Heart right ventricle (tissue), 16 donors: ENCODE data around the gene SETD3. TPM values are rescaled to one million over a fixed set of nuclear protein-coding genes. Genes with fewer than 3 reads are reported as not detected.

Experiments
- ATAC-seq, 8 donors: fragments of 200-7000 bp; cut with Tn5 transposase; one replicate each; pipeline ENCODE4 v1.9.1; 2020; ENCODE audit warnings: mild to moderate bottlenecking in 8 of 8, moderate library complexity in 8 of 8, moderate number of reproducible peaks in 1 of 8
- DNase-seq, 2 donors: peaks; one replicate each; pipeline ENCODE4 v3.0.0-alpha.2; 2020
- H3K27ac ChIP-seq, 10 donors: fragments of 200-600 bp; sonication (generic) in 2 of 10; one replicate each; pipeline versions ENCODE4 v1.5.0 to v1.8.0; 2020 to 2022; ENCODE audit warnings: mild to moderate bottlenecking in 3 of 10
- H3K27me3 ChIP-seq, 7 donors: fragments of 200-600 bp; one replicate each; pipeline ENCODE4 v1.8.0; 2021 to 2022; ENCODE audit warnings: mild to moderate bottlenecking in 2 of 7
- H3K36me3 ChIP-seq, 9 donors: fragments of 200-600 bp; sonication (generic) in 1 of 9; one replicate each; pipeline versions ENCODE4 v1.5.0 to v1.8.0; 2020 to 2022; ENCODE audit warnings: mild to moderate bottlenecking in 2 of 9
- H3K4me1 ChIP-seq, 9 donors: fragments of 200-600 bp; sonication (generic) in 1 of 9; one replicate each; pipeline versions ENCODE4 v1.5.0 to v1.8.0; 2020 to 2022; ENCODE audit warnings: mild to moderate bottlenecking in 4 of 9
- H3K4me3 ChIP-seq, 10 donors: fragments of 200-600 bp; sonication (generic) in 2 of 10; one replicate each; pipeline versions ENCODE4 v1.5.0 to v1.8.0; 2020 to 2022; ENCODE audit warnings: mild to moderate bottlenecking in 7 of 10, moderate library complexity in 2 of 10
- H3K9me3 ChIP-seq, 11 donors: fragments of 200-600 bp in 10 of 11; sonication (generic) in 2 of 11; one replicate each; pipeline versions ENCODE4 v1.5.0 to v1.8.0; 2013 to 2022; ENCODE audit warnings: mild to moderate bottlenecking in 2 of 11, control low read depth in 1 of 11, moderate library complexity in 1 of 11
- CTCF ChIP-seq, 9 donors: fragments of 200-600 bp; sonication (generic) in 2 of 9; IDR thresholded peaks; one replicate each; pipeline versions ENCODE4 v1.5.0 to v1.8.0; 2021 to 2022; ENCODE audit warnings: antibody characterized with exemption in 9 of 9, mild to moderate bottlenecking in 5 of 9, moderate library complexity in 1 of 9
- WGBS, 2 donors: extraction: QIAGEN DNeasy Blood & Tissue Kit; methylation state at CpG; one replicate each; pipeline ENCODE4 v1.1.7; 2013; ENCODE audit warnings: inconsistent platforms in 1 of 2; 5-methylcytosine and 5-hydroxymethylcytosine counted together
- intact Hi-C, 10 donors: fragments of 100-400 bp; cut with DNase I; formaldehyde crosslinking; loops; one replicate each; pipeline versions ENCODE4 v1.11.1 to v1.14.2; 2022
- polyA plus RNA-seq, 2 donors: library from polyadenylated mRNA; stranded (reverse); fragments of 200-250 nt; gene quantifications; one replicate each; pipeline ENCODE4 v1.2.3, GENCODE V29; 2013
- total RNA-seq, 10 donors: library from RNA; stranded (reverse); fragmentation: NEBNext Ultra II Directional in 3 of 10; extraction: Animal tissue kit (Norgen Biotek cat#: 25700) in 3 of 10; gene quantifications; one replicate each; pipeline versions ENCODE4 v1.2.1 to v1.2.4, GENCODE V29; 2021 to 2023
- donor health status: Arrhythmogenic right ventricular cardiomyopathy.
- donor health status: ischemic (EF 13 %, LVEDD 7.1; RV severe dilation, severe dysfunction).
- donor health status: healthy with polysubstance abuse.
- donor health status: DM: no; HTN: yes; CAD: no.
- donor health status: DM: no; HTN: no; CAD: no.
- donor health status: ischemic (EF 25% LVEDD 6.9; RV normal size, moderate dysfunction).
- donor health status: ischemic (EF 25% LVEDD 5.7; RV mildly dilated, moderate dysfunction).
- donor health status: healthy.
- donor health status: DM: yes; HTN: yes; CAD: no.
- donor health status: Ischemic cardiomyopathy.
- donor health status: ischemic (EF 35%, LVEDD 5.7; RV mildly dilated, moderate dysfunction).
- donor health status: nonischemic (EF 11% LVEDD 7.7; RV severe dilation, severe dysfunction).
- donor health status: DM: yes; HTN: yes; CAD: no.
- donor health status: PGD.
- donor health status: ischemic (EF 29% LVEDD 5.4; RV normal size, mild dysfunction).
- donor health status: nonischemic (EF 23%, LVEDD 6.1; RV moderate dilation, normal function).

SETD3 gene
- total and polyA plus RNA-seq, 12 donors = 35.0 to 129 (median 106) TPM

GRCh38 chr14:99508896-99509629 is 28.4 kb upstream of the SETD3 start:
- peak in 2 of 8 donors; percentile 12 to 18 for ATAC-seq
- H3K4me1 ChIP-seq = peaks cover 0 to 17% (median 3%) of the 10 kb centered on the region in 9 donors
- 74 to 81% methylated on average over 23 of the region's 23 CpGs for WGBS, 2 donors
- peaks cover 0 to 96% (median 52%) of the 10 kb centered on the region in 9 donors for H3K36me3 ChIP-seq
- intact Hi-C loops = no loop called here
- no peaks in the 10 kb centered on the region for H3K27me3 ChIP-seq
- no peak overlapping the region for H3K27ac ChIP-seq
- no peak for TF ChIP-seq CTCF (IDR thresholded peaks at IDR 0.05)
- H3K4me3 ChIP-seq = no peak overlapping the region
- no peak for DNase-seq
- H3K9me3 ChIP-seq = no peaks in the 10 kb centered on the region

- no peaks in the 10 kb centered on the region for H3K9me3 ChIP-seq
- intact Hi-C loops = no loop called here
- WGBS, 2 donors = 83 to 85% methylated on average over 13 of the region's 13 CpGs
- H3K36me3 ChIP-seq = peaks cover 2 to 98% (median 62%) of the 10 kb centered on the region in 9 donors
- TF ChIP-seq CTCF (IDR thresholded peaks at IDR 0.05) = no peak
- DNase-seq (no peak), ATAC-seq (peak in 1 of 8 donors; percentile 6)
- no peak overlapping the region for H3K4me3 ChIP-seq
- peaks cover 0 to 17% (median 3%) of the 10 kb centered on the region in 9 donors for H3K4me1 ChIP-seq
- no peak overlapping the region for H3K27ac ChIP-seq
- no peaks in the 10 kb centered on the region for H3K27me3 ChIP-seq
These were observed 27.4 kb upstream of the SETD3 start for GRCh38 chr14:99507860-99508640.

DNA sequence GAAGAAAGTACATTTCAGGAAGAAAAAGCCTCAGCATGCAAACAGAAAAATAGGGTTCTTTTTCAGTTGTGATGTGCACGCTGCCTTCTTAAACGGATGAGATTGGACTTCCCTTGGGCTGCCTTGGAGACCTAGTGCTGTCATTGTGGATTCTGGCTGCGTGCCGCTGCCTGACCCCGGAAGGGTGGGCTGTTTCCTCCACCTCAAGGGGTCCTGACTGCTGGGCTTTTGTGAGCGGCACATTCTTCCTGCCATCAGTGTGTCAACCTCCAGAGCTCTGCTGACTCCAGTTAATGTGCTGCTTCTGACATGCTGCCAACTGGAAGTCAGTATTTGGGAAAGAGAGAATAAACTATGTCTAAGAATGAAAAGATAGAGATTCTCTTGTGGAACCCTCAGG is 25.6 kb upstream of the SETD3 start:
- 70 to 74% methylated on average over 6 of the region's 6 CpGs for WGBS, 2 donors
- Histone ChIP-seq H3K27ac (no peak overlapping the region), H3K36me3 (peaks cover 7 to 98% (median 80%) of the 10 kb centered on the region in 9 donors), H3K4me3 (no peak overlapping the region), H3K4me1 (peaks cover 0 to 8% (median 3%) of the 10 kb centered on the region in 9 donors), H3K27me3 (no peaks in the 10 kb centered on the region), H3K9me3 (no peaks in the 10 kb centered on the region)
- intact Hi-C loops = no loop called here
- TF ChIP-seq CTCF (IDR thresholded peaks at IDR 0.05) = no peak
- DNase-seq = no peak
- ATAC-seq = peak in 1 of 8 donors; percentile 22

DNA sequence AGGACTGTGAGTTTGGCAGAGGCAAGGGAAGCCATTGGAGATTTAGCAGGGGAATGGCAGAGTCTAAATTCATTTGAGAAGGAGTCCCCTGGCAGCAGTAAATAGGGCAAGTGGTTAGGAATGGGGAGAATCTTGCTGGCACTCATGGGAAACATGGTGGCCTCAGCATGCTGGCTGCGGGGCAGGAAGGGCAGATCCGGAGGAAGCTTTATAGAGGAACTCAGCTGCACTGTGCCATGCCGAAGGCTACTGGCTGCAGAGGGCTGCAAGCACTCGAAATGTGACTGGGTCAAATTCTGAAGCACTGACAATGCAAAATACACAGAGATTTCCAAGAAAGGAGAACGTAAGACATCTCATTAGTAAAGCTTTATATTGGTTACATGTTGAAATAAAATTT is 24.4 kb upstream of the SETD3 start:
- Histone ChIP-seq H3K4me1 (no peaks in the 10 kb centered on the region), H3K36me3 (peaks cover 9 to 100% (median 87%) of the 10 kb centered on the region in 9 donors), H3K9me3 (no peaks in the 10 kb centered on the region), H3K4me3 (no peak overlapping the region), H3K27me3 (no peaks in the 10 kb centered on the region), H3K27ac (no peak overlapping the region)
- no peak for TF ChIP-seq CTCF (IDR thresholded peaks at IDR 0.05)
- DNase-seq (no peak), ATAC-seq (no peak)
- 81 to 88% methylated on average over 5 of the region's 5 CpGs for WGBS, 2 donors
- intact Hi-C loops = no loop called here
